HEK293 (cell line): ENCODE results near the gene FAM131B.

Experiments used
- CTCF ChIA-PET: fragments of 350-600 bp; formaldehyde crosslinking; extraction: SDS; loops from one replicate; lab custom pipeline; 2021; ENCODE audit warnings: antibody characterized with exemption; lab: Yijun Ruan, JAX
- POLR2A ChIA-PET: fragments of 300-600 bp; formaldehyde crosslinking; extraction: SDS; loops from one replicate; lab custom pipeline; 2020; ENCODE audit warnings: antibody characterized with exemption, inconsistent platforms; lab: Yijun Ruan, JAX
- H3K27ac ChIP-seq: fragments of 200-500 bp; sonication (Bioruptor generic); 2 replicates; pipeline ENCODE4 v1.5.1; 2014; ENCODE audit warnings: low read depth, low read length, control low read depth, inconsistent platforms; ENCODE audit errors: extremely low read depth
- H3K36me3 ChIP-seq, 2 experiments: fragments of 200-500 bp in 1 of 2; sonication (Bioruptor generic) in 1 of 2; 1 replicate in 1 of 2; 2 replicates in 1 of 2; pipeline ENCODE4 v1.5.1; 2014 to 2017; ENCODE audit warnings: inconsistent platforms in 2 of 2, low read length in 2 of 2; ENCODE audit not compliant: control insufficient read depth in 2 of 2, insufficient read depth in 1 of 2
- H3K4me1 ChIP-seq: fragments of 200-500 bp; sonication (Bioruptor generic); 2 replicates; pipeline ENCODE4 v1.5.1; 2014; ENCODE audit warnings: mild to moderate bottlenecking, low read length, inconsistent platforms; ENCODE audit not compliant: control insufficient read depth, insufficient read depth
- H3K4me3 ChIP-seq: 2 replicates; pipeline ENCODE4 v1.5.1; 2011; ENCODE audit warnings: low read depth, mild to moderate bottlenecking, control low read depth, low read length, moderate library complexity
- H3K9me3 ChIP-seq: fragments of 200-500 bp; sonication (Bioruptor generic); 2 replicates; pipeline ENCODE4 v1.5.1; 2014; ENCODE audit warnings: low read depth, low read length, inconsistent platforms; ENCODE audit not compliant: control insufficient read depth, insufficient read depth
- GLI2 ChIP-seq: fragments of 450-650 bp; formaldehyde crosslinking; IDR thresholded peaks from 2 replicates; pipeline ENCODE4; 2017; ENCODE audit warnings: missing biosample characterization, missing genetic modification characterization, low read depth, borderline replicate concordance
- HOXC10 ChIP-seq: sonication (generic); formaldehyde crosslinking; IDR thresholded peaks from 2 replicates; pipeline ENCODE4 v1.8.1; 2023; ENCODE audit warnings: mild to moderate bottlenecking, missing genetic modification reagents
- TRIM28 ChIP-seq: IDR thresholded peaks from 2 replicates; pipeline ENCODE4 v1.6.1; 2011; ENCODE audit warnings: low read length, control low read depth, borderline replicate concordance
- ZBTB20 ChIP-seq: fragments of 450-650 bp; formaldehyde crosslinking; IDR thresholded peaks from 2 replicates; pipeline ENCODE4 v1.5.1; 2016; ENCODE audit warnings: missing biosample characterization, missing genetic modification characterization
- ZFP37 ChIP-seq: fragments of 450-650 bp; formaldehyde crosslinking; IDR thresholded peaks from 2 replicates; pipeline ENCODE4 v1.5.1; 2016; ENCODE audit warnings: missing biosample characterization, missing genetic modification characterization
- ZIC2 ChIP-seq: fragments of 450-650 bp; formaldehyde crosslinking; IDR thresholded peaks from 2 replicates; pipeline ENCODE4 v1.5.1; 2016; ENCODE audit warnings: missing biosample characterization, missing genetic modification characterization
- ZNF112 ChIP-seq: fragments of 450-650 bp; formaldehyde crosslinking; IDR thresholded peaks from 2 replicates; pipeline ENCODE4 v1.5.0; 2017; ENCODE audit warnings: missing biosample characterization, missing genetic modification characterization
- ZNF274 ChIP-seq, 2 experiments: fragments of 200-500 bp in 1 of 2; fragments of 450-650 bp in 1 of 2; sonication (Bioruptor generic) in 1 of 2; formaldehyde crosslinking in 1 of 2; IDR thresholded peaks; 2 replicates each; pipeline versions ENCODE4 v1.5.1 to v1.6.1; 2014 to 2016; ENCODE audit warnings: borderline replicate concordance in 1 of 2, inconsistent platforms in 1 of 2, low read length in 1 of 2, missing biosample characterization in 1 of 2, missing genetic modification characterization in 1 of 2
- ZNF335 ChIP-seq: fragments of 450-650 bp; formaldehyde crosslinking; conservative IDR thresholded peaks from 2 replicates; pipeline ENCODE4 v1.5.1; 2016; ENCODE audit warnings: missing biosample characterization, missing genetic modification characterization
- ZNF341 ChIP-seq: fragments of 450-650 bp; formaldehyde crosslinking; IDR thresholded peaks from 2 replicates; pipeline ENCODE4; 2016; ENCODE audit warnings: low read depth, missing biosample characterization, missing genetic modification characterization
- ZNF391 ChIP-seq: fragments of 450-650 bp; formaldehyde crosslinking; IDR thresholded peaks from 2 replicates; pipeline ENCODE4 v1.5.1; 2016; ENCODE audit warnings: low read depth, missing biosample characterization, missing genetic modification characterization, borderline replicate concordance
- ZNF48 ChIP-seq: fragments of 450-650 bp; formaldehyde crosslinking; IDR thresholded peaks from 2 replicates; pipeline ENCODE4 v1.5.1; 2016; ENCODE audit warnings: missing biosample characterization, missing genetic modification characterization
- ZNF571 ChIP-seq: fragments of 450-650 bp; formaldehyde crosslinking; IDR thresholded peaks from 2 replicates; pipeline ENCODE4 v1.5.0; 2017; ENCODE audit warnings: missing biosample characterization, missing genetic modification characterization
- ZNF776 ChIP-seq: fragments of 450-650 bp; formaldehyde crosslinking; IDR thresholded peaks from 2 replicates; pipeline ENCODE4 v1.5.0; 2017; ENCODE audit warnings: missing biosample characterization, missing genetic modification characterization, borderline replicate concordance
- ZSCAN23 ChIP-seq: fragments of 450-650 bp; formaldehyde crosslinking; IDR thresholded peaks from 2 replicates; pipeline ENCODE4 v1.5.1; 2016; ENCODE audit warnings: missing biosample characterization, missing genetic modification characterization
- TF ChIP-seq, protein P1 (sequence below): fragments of 450-650 bp; formaldehyde crosslinking; IDR thresholded peaks from 2 replicates; pipeline ENCODE4 v1.5.1; 2016; ENCODE audit warnings: missing biosample characterization, missing genetic modification characterization
- TF ChIP-seq, protein P2 (sequence below): fragments of 450-650 bp; formaldehyde crosslinking; IDR thresholded peaks from 2 replicates; pipeline ENCODE4 v1.5.1; 2016; ENCODE audit warnings: missing biosample characterization, missing genetic modification characterization, low read depth

The FAM131B gene

DNA sequence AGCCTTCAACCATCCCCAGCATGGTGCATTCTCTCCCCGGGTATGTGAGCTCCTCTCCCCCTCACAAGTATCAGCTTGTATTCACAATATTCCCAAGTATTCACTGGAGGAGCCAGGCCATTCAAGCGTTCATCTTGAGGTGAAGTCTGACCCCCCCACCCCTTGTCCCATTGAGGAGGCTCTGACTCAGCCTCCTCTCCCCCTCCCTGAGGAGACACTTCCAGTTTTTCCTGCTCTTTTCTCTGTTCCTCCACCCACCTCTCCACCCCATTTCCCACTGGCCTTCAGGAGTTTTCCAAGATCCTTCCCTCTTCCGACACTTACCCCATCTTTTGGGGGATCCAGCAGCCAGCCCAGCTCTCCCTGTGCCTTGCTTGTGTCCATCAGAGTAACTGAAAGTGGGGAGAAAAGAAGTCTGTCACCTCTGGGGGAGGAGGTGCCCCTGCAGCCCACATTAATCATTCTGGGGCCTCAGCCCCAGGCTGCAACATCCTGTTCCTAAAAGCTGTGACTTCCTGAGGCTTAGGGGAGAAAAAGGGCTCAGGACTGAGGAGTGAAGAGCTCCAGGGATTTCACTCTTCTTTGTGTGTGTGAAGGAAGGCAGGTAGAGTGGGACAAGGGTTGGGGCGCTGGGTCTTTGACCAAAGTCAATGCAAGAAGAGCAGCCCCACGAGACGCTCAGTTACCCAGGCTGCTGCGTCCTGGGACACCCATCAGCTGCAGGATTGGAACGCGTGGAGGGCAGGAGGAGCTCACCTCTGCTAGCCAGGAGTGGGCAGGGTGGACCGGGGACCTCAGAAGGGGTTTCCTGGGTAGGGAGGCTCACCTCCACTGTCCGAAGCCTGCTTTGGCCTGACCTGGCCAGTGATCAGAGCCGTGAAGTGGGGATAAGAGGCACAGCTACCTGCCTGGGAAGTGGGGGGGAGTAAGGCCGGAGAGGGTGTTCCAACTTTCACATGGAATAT, 45.1 kb upstream of the FAM131B start:
- H3K4me3 ChIP-seq: no peak overlapping the region
- no peak for TF ChIP-seq ZNF335 (tag by site-specific recombination)
- TF ChIP-seq HOXC10 (CRISPR knock-in tag): no peak
- no peak for TF ChIP-seq ZNF274 (IDR thresholded peaks at IDR 0.05; ENCODE audit: low read length)
- TF ChIP-seq ZNF274 (tag by site-specific recombination; IDR thresholded peaks at IDR 0.05; ENCODE audit: borderline replicate concordance): no peak
- TF ChIP-seq ZNF48 (tag by site-specific recombination): no peak
- TF ChIP-seq GLI2 (tag by site-specific recombination): no peak
- no peak for TF ChIP-seq ZNF391 (tag by site-specific recombination)
- TF ChIP-seq, protein P1, sequence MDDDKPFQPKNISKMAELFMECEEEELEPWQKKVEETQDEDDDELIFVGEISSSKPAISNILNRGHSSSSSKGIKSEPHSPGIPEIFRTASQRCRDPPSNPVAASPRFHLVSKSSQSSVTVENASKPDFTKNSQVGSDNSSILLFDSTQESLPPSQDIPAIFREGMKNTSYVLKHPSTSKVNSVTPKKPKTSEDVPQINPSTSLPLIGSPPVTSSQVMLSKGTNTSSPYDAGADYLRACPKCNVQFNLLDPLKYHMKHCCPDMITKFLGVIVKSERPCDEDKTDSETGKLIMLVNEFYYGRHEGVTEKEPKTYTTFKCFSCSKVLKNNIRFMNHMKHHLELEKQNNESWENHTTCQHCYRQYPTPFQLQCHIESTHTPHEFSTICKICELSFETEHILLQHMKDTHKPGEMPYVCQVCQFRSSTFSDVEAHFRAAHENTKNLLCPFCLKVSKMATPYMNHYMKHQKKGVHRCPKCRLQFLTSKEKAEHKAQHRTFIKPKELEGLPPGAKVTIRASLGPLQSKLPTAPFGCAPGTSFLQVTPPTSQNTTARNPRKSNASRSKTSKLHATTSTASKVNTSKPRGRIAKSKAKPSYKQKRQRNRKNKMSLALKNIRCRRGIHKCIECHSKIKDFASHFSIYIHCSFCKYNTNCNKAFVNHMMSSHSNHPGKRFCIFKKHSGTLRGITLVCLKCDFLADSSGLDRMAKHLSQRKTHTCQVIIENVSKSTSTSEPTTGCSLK (tag by site-specific recombination): no peak
- no peak for TF ChIP-seq ZIC2 (tag by site-specific recombination)
- no peak for TF ChIP-seq ZNF776 (tag by site-specific recombination)
- no peak for TF ChIP-seq ZFP37
- TF ChIP-seq, all 188 proteins: peak for 0
- CTCF ChIA-PET: interaction anchor here (0.5 to 3.6 kb wide), 5 partner anchors 9 to 116 kb away, joined by 3 to 20 read pairs (median 5); no protein-coding TSS in a partner anchor
- H3K27ac ChIP-seq: no peak overlapping the region
- POLR2A ChIA-PET: interaction anchor here (0.7 to 2.7 kb wide), 4 partner anchors 9 to 26 kb away, joined by 3 to 10 read pairs (median 5); partner anchors contain the start of gene ZYX
- H3K9me3 ChIP-seq: no peaks in the 10 kb centered on the region
- peaks cover 2% of the 10 kb centered on the region; the same call in 1 of the 2 replicates for H3K4me1 ChIP-seq
- H3K36me3 ChIP-seq: no peaks in the 10 kb centered on the region

DNA sequence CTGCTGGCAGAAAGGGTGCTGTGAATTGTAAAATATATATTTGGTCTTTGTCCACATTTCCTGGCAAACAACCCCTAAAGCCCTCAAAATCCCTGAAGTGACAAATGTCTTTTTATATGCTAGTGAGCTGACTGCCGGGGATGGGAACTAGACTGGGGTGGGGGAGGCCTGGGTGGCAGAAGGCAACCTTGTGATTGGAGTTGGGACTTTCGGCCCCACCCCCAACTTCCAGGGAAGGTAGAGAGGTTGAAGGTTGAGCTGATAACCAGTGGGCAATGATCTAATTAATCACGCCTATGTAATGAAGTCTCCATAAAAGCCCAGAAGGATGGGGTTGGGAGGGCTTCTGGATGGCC, 43.5 kb upstream of the FAM131B start:
- no peak for TF ChIP-seq ZNF112 (tag by site-specific recombination)
- TF ChIP-seq TRIM28: no peak
- TF ChIP-seq ZSCAN23 (tag by site-specific recombination): no peak
- TF ChIP-seq ZBTB20 (tag by site-specific recombination): no peak
- TF ChIP-seq, protein P2, sequence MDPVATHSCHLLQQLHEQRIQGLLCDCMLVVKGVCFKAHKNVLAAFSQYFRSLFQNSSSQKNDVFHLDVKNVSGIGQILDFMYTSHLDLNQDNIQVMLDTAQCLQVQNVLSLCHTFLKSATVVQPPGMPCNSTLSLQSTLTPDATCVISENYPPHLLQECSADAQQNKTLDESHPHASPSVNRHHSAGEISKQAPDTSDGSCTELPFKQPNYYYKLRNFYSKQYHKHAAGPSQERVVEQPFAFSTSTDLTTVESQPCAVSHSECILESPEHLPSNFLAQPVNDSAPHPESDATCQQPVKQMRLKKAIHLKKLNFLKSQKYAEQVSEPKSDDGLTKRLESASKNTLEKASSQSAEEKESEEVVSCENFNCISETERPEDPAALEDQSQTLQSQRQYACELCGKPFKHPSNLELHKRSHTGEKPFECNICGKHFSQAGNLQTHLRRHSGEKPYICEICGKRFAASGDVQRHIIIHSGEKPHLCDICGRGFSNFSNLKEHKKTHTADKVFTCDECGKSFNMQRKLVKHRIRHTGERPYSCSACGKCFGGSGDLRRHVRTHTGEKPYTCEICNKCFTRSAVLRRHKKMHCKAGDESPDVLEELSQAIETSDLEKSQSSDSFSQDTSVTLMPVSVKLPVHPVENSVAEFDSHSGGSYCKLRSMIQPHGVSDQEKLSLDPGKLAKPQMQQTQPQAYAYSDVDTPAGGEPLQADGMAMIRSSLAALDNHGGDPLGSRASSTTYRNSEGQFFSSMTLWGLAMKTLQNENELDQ: no peak
- TF ChIP-seq ZNF341: no peak
- no peak for TF ChIP-seq ZNF571
- H3K36me3 ChIP-seq: no peaks in the 10 kb centered on the region
- ChIA-PET CTCF (interaction anchor here (0.6 to 3.6 kb wide), 4 partner anchors 10 to 1452 kb away, joined by 3 to 20 read pairs (median 6); no protein-coding TSS in a partner anchor), POLR2A (interaction anchor here (1.0 kb wide), 1 partner anchor 26 kb away, joined by 3 read pairs; no protein-coding TSS in a partner anchor)
- H3K4me3 ChIP-seq: no peak overlapping the region
- peaks cover 2% of the 10 kb centered on the region; the same call in 1 of the 2 replicates for H3K4me1 ChIP-seq
- no peak overlapping the region for H3K27ac ChIP-seq
- no peaks in the 10 kb centered on the region for H3K9me3 ChIP-seq
